DMS114 treated with DMSO at 0.1 percent for 48 hours (cell line): ENCODE data around the gene TNFRSF12A.

Experiments used
- DNase-seq: peaks from one replicate; lab custom pipeline; 2025; ENCODE audit not compliant: unreplicated experiment; lab: John Stamatoyannopoulos, UW

TNFRSF12A gene

DNA sequence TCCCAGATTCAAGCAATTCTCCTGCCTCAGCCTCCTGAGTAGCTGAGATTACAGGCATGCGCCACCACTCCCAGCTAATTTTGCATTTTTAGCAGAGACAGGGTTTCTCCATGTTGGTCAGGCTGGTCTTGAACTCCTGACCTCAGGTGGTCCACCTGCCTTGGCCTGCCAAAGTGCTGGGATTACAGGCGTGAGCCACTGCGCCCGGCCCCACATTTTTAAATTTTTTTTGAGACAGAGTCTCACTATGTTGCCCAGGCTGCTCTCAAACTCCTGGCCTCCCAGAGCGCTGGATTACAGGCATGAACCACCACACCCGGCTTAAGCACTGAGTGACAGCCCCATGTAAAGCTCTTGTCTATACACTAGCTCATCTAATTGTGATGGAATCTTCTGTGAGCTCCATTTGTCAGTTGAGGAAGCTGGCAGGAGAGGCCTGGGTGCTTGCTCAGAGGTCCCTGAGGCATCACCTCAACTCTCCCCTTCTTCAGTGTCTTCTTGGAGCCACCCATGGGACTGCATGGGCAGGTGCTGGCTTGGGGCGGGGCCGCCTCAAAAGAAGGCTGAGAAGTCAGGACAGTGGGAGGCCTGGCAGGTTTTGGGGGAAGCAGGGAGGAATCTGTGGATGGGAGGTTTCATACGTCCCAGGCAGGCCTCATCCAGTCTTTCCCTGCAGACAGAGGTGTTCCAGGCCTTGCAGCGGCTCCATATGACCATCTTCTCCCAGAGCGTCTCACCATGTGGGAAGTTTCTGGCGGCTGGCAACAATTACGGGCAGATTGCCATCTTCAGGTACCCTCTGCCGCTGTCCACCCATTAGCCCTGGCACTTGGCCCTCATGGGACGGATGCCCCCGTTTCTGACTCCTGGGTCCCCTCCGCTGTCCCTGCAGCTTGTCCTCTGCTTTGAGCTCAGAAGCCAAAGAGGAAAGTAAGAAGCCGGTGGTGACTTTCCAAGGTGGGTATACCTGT is 5.1 kb downstream of the TNFRSF12A start:
- no peak for DNase-seq

DNA sequence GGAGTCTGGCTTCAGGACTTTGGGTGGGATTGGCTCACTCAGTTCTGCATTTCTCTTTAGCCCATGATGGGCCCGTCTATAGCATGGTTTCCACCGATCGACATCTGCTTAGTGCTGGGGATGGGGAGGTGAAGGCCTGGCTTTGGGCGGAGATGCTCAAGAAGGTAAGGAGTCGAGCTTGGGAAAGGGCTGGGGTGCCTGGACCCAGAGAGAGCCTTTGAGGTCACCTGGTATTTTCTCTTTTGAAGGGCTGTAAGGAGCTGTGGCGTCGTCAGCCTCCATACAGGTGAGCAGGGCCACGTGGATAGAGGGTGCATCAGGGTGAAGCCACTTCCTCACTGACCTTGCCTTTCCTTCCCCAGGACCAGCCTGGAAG is 5.8 kb downstream of the TNFRSF12A start:
- no peak for DNase-seq

DNA sequence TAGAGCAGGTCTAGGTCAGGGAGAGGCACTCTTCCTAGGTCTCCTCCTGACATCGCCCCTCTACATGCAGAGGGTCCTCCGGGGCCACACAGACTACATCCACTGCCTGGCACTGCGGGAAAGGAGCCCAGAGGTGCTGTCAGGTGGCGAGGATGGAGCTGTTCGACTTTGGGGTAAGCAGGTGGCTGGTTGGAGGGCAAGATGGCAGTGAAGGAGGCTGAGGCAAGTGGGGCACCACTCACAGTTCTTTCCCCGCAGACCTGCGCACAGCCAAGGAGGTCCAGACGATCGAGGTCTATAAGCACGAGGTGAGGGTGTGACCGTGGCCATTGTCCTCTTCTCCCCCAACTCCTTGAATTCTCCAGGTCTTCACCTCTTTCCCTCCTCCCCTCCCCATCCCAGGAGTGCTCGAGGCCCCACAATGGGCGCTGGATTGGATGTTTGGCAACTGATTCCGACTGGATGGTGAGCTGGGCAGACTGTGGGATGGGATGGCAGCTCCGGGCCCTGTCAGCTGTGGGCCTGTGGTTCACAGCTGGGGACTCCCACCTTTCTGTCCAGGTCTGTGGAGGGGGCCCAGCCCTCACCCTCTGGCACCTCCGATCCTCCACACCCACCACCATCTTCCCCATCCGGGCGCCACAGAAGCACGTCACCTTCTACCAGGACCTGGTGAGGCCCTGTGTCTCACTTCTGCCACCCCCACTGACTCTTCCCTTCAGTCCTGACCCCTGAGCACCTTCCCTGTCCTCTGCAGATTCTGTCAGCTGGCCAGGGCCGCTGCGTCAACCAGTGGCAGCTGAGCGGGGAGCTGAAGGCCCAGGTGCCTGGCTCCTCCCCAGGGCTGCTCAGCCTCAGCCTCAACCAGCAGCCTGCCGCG is 6.7 kb downstream of the TNFRSF12A start:
- DNase-seq = no peak

DNA sequence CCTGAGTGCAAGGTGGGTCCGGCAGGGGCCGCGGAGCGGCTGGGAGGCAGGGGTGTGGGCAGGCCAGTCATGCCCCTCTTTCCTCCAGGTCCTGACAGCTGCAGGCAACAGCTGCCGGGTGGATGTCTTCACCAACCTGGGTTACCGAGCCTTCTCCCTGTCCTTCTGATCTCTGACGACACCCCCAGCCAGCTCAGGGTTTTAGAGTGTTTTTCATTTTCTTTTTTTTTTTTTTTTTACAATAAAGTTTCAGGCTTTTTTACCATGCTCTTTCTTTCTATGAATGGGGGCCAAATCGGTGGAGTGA is 7.3 kb downstream of the TNFRSF12A start:
- no peak for DNase-seq

DNA sequence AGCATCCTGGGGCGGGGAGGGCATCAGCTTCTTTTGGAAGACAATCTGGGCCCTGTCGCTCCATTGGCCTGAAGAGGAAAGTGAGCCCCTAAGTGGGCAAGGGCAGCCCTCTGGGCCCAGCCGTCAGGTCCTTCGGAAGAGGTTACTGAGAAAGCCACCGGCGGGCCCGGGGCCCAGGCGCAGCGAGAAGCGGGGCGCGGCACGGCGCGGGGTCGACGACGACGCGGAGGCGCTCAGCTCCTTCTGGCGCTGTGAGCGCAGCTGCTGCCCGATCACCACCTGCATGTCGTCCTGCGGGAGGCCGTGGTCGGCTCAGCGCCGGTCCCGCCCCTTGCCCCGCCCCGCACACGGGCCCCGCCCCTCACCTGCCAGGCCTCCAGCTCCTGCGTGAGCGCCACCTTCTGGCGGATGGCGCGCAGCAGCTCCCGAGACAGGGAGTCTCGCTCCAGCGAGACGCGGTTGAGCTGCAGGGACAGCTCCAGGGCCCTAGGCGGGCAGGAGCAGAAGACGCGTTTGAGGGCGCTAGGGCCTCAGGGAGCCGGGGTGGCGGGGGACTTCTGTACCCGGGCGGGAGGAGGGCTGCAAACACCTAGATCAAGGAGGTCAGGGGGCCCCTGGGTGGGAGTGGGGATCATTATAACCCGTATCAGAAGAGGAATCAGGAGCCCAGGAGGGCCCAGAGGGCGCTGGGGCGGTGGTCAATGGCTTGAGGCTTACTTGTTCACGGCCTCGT is 8.0 kb downstream of the TNFRSF12A start:
- no peak for DNase-seq

DNA sequence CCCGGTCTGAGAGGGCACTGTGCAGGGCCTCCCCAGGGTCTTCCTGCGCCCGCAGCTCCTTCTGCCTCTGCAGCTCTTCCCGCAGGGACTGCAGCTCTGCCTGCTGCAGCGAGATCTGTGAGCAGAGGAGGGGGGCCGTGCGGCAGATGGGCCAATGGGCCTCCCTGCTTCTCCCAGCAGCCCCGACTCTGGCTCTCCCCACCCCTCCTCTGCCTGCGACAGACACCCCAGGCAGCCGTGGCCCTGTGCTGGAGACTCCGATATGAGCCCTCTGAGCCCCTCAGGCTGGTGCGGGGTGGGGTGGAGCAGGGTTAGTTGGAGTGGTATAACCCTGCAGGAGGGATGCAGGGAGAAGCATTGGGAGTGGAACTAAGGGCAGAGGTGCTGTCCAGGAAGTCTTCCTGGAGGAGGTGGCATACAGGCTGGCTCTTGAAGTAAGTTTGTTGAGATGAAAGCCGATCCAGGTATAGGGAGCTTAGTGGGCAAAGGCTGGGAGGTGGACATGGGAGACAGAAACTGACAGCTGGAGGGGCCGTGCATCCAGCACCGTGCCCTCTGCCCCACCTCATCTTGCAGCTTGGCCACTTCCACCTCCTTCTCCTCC is 8.7 kb downstream of the TNFRSF12A start:
- DNase-seq = no peak

DNA sequence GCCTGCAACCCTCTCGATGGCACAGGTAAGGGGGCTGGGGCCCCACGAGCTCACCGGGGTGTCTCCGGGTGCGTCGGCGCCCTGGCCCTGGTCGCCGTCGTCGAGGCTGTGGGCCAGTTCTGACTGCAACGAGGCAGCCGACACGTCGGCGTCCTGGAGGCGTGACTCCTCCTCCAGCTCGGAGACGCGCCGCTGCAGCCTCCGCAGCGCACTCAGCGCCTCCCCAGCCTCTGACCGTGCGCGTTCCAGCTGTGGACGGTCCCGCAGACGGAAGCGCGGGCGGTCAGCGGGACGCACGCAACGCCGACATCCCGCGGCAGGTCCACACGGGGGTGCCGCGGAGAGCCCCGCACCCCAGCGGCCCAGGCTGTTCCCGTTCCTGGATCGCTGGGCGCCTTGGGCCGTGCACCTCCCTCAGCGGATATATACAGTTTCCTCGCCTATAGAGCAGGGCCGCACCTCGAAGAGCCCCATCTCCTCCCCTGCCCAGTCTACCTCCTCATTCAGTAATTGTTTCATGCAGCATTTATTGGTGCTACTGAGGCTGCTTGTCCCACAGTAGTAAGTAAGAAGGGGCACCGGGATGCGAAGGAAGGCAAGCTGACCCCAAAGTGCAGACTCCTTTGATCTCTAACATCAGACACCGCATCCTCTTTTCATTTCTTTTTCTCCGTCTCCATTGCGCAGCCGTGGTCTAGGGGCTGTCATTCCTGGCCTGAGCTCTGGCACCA is 9.5 kb downstream of the TNFRSF12A start:
- no peak for DNase-seq

DNA sequence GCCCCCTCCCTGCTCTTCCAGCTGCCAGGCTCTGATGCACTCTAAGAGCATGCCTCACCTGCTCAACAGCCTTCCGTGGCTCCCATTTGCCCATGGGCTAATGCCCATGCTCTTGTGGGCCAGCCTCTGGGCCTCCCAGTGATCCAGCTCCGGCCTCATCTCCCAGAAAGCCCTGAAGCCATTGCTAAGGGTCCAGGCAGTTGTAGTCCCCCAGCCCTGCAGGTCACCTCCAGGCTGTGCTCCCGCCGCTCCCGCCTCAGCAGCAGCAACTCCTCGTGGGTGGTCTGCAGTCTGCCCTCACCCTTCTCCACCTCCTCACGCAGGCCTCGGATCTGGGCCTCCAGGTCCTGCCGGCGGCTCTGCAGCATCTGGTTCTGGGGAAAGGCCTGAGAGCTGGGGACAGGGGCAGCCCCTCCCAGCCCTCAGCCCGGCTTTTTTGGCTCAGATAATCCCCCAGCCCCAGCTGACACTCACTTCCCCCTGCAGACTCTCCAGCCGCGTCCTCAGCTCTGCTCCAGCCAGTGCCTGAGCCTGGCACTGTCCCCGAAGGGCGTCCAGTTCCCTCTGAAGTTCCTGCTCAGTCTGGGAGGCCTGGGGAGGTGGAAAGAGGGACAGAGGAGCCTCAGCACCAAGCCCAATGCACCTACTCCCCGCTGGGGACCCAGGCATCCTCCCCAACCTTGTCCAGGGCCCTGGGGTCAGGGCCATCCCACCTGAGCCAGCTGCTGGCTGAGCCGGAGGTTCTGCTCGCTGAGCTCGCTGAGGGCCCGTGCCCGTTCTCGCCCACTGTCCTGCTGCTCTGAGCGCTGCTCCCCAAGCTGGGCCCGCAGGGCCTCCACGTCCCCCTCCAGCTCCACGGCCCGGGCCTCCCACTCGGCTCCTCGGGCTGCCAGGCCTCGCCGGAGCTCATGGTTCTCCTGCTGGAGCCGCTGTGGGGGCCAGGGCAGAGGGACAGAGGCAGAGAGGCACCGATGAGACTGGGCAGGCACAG is 10.3 kb downstream of the TNFRSF12A start:
- DNase-seq = no peak

DNA sequence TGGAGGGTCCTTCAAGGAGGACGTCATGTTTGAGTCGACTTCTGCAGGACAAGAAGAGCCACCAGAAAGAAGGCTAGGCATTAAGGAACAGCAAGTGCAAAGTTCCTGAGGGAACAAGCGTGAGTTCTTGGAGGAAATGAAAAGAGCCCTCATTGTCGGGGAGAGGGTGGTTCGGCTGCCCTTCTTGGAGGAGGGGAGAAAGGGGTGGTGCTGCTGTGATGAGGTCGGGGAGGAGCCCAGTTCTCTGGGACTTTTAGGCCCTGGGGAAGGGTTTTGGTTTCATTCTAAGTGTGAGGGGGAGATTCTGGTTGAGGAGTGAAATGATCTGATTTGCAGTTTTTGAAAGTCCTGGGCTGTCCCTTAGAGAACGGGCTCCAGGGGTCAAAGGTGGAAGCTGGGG is 12.5 kb downstream of the TNFRSF12A start:
- DNase-seq = no peak

DNA sequence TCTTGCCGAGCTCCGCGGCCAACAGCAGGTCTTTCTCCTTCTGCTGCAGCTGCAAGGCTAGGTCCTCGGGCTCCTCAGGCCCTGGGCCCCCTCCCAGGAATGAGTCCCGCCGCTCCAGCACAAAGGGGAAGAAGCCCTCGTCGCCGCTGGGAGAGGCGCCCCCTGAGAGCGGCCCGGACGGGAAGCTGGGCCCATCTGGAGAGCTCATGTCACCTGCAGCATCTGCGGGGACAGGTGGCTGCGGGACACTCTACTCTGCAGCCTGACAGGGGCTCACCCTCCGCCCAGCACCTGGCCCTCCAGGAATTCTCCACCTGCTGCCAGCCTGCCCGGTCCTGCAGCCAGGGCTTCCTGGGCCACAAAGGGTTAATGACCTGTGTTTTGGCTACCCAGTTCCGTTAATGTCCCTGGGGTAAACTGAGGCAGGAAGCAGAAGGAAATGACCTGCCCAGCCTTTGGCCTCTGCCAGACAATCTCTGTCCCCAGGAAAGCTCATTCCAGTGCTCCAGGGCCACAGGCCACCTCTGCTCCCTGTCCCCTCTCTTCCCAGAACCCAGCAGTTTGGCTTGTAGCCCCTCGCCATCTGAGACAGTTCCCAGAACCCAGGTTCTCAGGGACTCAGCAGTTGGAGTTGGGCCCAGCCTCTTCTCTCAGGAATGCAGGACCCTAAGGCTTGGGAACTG is 15.3 kb downstream of the TNFRSF12A start:
- no peak for DNase-seq

DNA sequence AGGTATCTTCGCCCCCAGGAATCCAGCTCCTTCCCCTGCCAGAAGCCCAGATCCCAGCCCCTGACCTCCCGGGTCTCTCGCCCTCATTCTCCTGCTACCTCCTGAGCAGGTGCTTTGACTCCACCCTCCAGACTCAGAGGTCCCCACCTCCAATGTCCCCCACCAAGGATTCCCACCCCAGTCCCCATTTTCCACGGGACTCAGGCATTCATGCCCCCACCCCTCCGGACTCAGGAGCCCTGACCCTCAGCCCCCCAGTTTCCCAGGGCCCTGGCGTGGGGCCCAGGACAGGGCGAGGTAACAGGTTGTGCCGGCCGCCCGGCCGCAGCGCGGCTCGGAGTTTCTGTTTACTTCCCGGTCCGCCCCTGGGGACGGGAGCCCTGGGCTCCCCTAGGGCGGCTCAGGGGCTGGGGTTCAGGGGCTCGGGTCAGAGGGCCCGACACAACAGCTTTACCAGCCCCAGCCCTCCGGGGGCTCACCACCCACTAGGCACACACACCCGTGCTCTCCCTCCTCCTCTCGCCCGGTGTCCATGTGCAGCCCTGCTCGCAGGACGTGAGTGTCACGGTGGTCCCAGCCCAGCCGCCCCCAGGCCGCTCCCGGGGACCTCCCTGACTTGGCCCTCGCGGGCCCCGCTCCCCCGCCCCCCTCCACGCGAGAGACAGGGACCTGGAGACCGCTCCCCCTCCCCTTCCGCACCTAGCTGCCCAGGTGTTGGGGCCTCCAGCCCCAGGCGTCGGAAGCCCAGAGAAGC is 16.0 kb downstream of the TNFRSF12A start:
- no peak for DNase-seq

DNA sequence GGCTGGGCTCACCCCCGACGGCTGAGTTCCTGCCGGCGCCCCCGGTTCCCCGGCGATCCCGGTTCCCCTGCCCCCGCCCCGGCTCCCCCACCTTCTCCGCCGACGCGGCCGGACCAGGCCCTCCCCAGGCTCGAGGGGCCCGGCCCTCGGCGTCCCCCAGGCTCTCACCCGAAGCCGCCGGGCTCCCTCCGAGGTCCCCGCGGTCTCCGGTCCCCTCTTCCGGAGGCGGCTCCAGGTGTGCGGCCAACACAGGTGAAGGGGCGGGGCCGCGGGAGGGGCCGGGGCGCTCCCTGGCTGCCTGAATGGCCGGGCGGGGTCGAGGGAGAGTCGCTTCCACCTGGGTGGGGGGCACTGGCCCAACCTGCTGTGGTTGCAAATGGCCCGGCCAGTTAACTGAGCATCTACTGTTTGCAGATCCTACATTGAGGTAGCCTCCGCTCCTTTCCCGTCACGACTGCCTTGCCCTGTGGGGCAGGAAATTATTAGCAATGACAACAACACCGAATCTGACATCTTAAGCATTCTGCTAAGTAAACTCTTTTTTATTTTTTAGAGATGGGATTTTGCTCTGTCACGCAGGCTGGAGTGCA is 16.7 kb downstream of the TNFRSF12A start, which contains the start of gene BICDL2:
TSS of gene BICDL2 (minus strand) at position 219 of the 590 bp plus-strand sequence. CDS start 1,448 bp downstream, outside the sequence.
- DNase-seq = no peak

DNA sequence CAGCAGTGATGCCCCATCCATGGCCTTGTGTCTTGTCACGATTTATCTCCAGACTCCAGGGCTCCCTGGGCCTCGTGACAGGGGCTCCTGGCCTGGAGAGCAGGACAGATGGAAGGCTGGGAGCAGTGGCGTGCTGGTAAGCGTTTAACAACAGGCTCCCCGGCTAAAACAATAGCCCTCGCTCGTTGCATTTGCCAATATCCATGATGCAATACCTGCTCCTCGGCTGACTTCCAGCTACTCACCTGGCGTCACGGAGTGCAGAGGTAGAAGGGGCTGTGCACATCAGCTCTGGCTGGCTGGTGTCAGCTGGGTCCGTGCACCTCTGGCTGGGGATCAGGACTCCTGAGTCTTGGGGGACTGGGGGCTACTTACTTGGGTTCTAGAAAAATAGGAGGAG is 18.1 kb downstream of the TNFRSF12A start:
- DNase-seq = no peak

DNA sequence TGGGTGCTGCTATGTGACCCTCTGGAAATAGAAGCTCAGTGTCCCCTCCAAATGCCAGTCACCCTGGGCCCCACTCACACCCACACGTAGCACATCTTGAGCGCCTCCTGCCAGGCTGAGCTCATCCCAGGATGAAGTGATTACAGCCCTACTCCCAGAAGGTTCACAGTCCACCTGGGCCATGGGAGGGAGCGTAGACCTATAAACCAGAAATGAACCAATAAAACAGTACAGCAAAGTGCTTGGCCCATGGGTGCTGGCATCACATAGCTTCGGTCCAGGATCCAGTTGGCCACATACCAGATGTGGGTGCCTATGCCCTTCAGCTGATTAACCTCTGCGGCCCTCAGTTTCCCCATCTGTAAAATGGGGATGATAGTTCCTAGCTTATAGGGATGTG is 18.7 kb downstream of the TNFRSF12A start:
- DNase-seq = no peak

DNA sequence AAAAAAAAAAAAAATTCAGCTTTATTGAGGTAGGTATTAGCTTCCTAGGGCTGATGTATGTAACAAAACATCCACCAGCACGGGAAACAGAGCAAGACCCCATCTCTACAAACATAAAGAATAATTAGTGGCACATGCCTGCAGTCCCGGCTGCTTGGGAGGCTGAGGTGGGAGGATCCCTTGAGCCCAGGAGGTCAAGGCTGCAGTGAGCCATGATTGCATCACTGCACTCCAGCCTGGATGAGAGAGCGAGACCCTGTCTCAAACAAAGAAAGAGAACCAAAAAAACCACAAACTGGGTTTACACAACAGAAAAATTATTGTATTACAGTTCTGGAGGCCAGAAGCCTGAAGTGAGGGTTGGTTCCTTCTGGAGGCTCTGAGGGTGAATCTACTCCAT is 22.2 kb downstream of the TNFRSF12A start:
- DNase-seq = no peak

DNA sequence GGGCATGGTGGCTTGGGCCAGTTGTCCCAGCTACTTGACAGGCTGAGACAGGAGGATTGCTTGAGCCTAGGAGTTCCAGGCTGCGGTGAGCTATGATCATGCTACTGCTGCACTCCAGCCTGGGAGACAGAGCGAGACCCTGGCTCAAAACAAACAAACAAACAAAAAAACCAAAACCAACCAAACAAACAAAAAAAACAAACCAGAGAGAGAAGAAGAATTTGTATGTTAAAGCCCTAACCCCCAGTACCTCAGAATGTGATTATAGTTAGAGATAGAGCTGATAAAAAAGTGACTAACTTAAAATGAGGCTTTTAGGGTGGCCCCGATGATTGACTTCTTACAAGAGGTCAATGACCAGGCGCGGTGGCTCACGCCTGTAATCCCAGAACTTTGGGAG is 24.5 kb downstream of the TNFRSF12A start:
- no peak for DNase-seq
